ENCODE results near the gene PBX1. TPM values are rescaled to one million over a fixed set of nuclear protein-coding genes. Genes with fewer than 3 reads are reported as not detected.

Gene PBX1
- total RNA-seq, 2 donors from 2014 or later, result 50.2 to 60.4 TPM

- Histone ChIP-seq H3K4me1 (replicated peaks) (no peaks in the 10 kb centered on the region), H3K27me3 (replicated peaks; ENCODE audit: insufficient read depth) (no peaks in the 10 kb centered on the region), H3K27ac (no peak overlapping the region), H3K4me3 (no peak overlapping the region), H3K9me3 (no peaks in the 10 kb centered on the region), H3K36me3 (no peaks in the 10 kb centered on the region)
- WGBS, result 86% methylated on average over 11 of the region's 11 CpGs
- no peak for TF ChIP-seq CTCF (IDR thresholded peaks at IDR 0.05)
- TF ChIP-seq POLR2A (IDR thresholded peaks at IDR 0.05), result no peak
- no peak for TF ChIP-seq POLR2AphosphoS5 (IDR thresholded peaks at IDR 0.05)
- DNase-seq (ENCODE audit: low spot score), result no peak
- intact Hi-C loops (cut with DNase I), result no loop called here
These were observed 172.3 kb downstream of the PBX1 start for GRCh38 chr1:164731161-164731876.

GRCh38 chr1:164733070-164733469 is 174.1 kb downstream of the PBX1 start:
- 89% methylated on average over 3 of the region's 3 CpGs for WGBS
- intact Hi-C loops (cut with DNase I), result no loop called here
- Histone ChIP-seq H3K27ac (no peak overlapping the region), H3K36me3 (no peaks in the 10 kb centered on the region), H3K27me3 (replicated peaks; ENCODE audit: insufficient read depth) (no peaks in the 10 kb centered on the region), H3K4me1 (replicated peaks) (no peaks in the 10 kb centered on the region), H3K4me3 (no peak overlapping the region), H3K9me3 (no peaks in the 10 kb centered on the region)
- TF ChIP-seq POLR2AphosphoS5 (IDR thresholded peaks at IDR 0.05) (no peak), POLR2A (IDR thresholded peaks at IDR 0.05) (no peak)
- DNase-seq (ENCODE audit: low spot score), result no peak

DNA sequence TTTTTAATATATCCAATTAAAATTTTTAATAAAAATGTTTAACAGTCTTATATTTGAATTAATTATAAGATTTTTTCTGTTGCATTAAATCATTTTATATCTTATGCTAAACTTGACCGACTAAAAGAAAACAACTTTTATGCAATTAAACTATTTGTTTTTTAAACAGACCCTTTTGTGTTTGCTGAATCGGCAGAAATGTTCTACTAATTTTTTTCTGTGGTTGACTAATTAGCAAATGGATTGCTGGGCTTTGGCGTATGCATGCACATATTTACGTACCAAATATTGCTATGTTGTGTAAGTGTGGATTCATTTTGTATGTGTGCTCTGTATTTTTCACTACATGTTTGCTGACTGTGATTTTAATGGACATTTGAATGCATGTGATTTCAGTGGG is 174.8 kb downstream of the PBX1 start:
- TF ChIP-seq POLR2AphosphoS5 (IDR thresholded peaks at IDR 0.05) (no peak), CTCF (IDR thresholded peaks at IDR 0.05) (no peak), POLR2A (IDR thresholded peaks at IDR 0.05) (no peak)
- intact Hi-C loops (cut with DNase I), result no loop called here
- 82% methylated on average over 4 of the region's 4 CpGs for WGBS
- no peaks in the 10 kb centered on the region for H3K9me3 ChIP-seq
- no peak overlapping the region for H3K27ac ChIP-seq
- no peaks in the 10 kb centered on the region for H3K4me1 ChIP-seq (replicated peaks)
- no peak for DNase-seq (ENCODE audit: low spot score)
- H3K4me3 ChIP-seq, result no peak overlapping the region
- no peaks in the 10 kb centered on the region for H3K36me3 ChIP-seq
- H3K27me3 ChIP-seq (replicated peaks; ENCODE audit: insufficient read depth), result no peaks in the 10 kb centered on the region

GRCh38 chr1:164735315-164736052 is 176.5 kb downstream of the PBX1 start:
- Histone ChIP-seq H3K27me3 (replicated peaks; ENCODE audit: insufficient read depth) (no peaks in the 10 kb centered on the region), H3K36me3 (no peaks in the 10 kb centered on the region), H3K9me3 (no peaks in the 10 kb centered on the region), H3K4me3 (no peak overlapping the region), H3K27ac (no peak overlapping the region), H3K4me1 (replicated peaks) (no peaks in the 10 kb centered on the region)
- WGBS, result 71% methylated on average over 7 of the region's 7 CpGs
- DNase-seq (ENCODE audit: low spot score), result no peak
- intact Hi-C loops (cut with DNase I), result no loop called here
- TF ChIP-seq POLR2AphosphoS5 (IDR thresholded peaks at IDR 0.05), result no peak
- no peak for TF ChIP-seq POLR2A (IDR thresholded peaks at IDR 0.05)
- no peak for TF ChIP-seq CTCF (IDR thresholded peaks at IDR 0.05)

DNA sequence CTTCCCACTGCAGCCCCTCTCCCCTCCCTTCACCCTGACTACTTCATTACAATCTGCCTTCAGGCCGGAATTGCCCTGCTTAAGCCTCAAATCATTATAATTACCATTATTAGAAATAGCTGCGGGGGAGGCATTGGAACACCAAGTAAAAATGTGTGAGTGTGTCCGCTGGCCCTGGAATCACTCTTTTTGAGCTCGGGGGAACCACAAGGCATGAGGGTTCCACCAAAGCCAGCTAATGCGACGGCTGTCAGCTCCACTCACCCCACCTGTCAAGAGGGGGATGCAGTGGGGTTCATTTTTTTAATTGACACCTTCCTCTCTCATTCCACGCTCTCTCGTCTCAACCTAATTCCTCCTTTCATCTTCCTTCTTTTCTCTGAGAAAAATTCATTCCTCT is 177.2 kb downstream of the PBX1 start:
- WGBS, result 96% methylated on average over 8 of the region's 8 CpGs
- H3K4me3 ChIP-seq, result no peak overlapping the region
- no peaks in the 10 kb centered on the region for H3K27me3 ChIP-seq (replicated peaks; ENCODE audit: insufficient read depth)
- no peaks in the 10 kb centered on the region for H3K9me3 ChIP-seq
- intact Hi-C loops (cut with DNase I), result no loop called here
- H3K4me1 ChIP-seq (replicated peaks), result no peaks in the 10 kb centered on the region
- no peak overlapping the region for H3K27ac ChIP-seq
- DNase-seq (ENCODE audit: low spot score), result no peak
- no peak for TF ChIP-seq CTCF (IDR thresholded peaks at IDR 0.05)
- no peak for TF ChIP-seq POLR2A (IDR thresholded peaks at IDR 0.05)
- no peak for TF ChIP-seq POLR2AphosphoS5 (IDR thresholded peaks at IDR 0.05)
- no peaks in the 10 kb centered on the region for H3K36me3 ChIP-seq
